Fibroblast of skin of right biceps (primary cell): ENCODE results near the gene U2AF1L4.
A peak's percentile ranks its signal among the peaks of the same experiment; 100 is the strongest.
"Not testable (repeated sequence)": the region's sequence is repeated elsewhere in the genome, so short reads cannot be mapped to it uniquely, and the experiment has no call there.

Experiments used
- DNase-seq: peaks from one replicate; pipeline ENCODE4 v3.0.0-alpha.2; 2013

Gene U2AF1L4

GRCh38 chr19:35780058-35780457 lies 34.8 kb upstream of the U2AF1L4 start:
- DNase-seq = no peak

GRCh38 chr19:35779033-35779432 lies 33.8 kb upstream of the U2AF1L4 start:
- DNase-seq = no peak

GRCh38 chr19:35777961-35778360 lies 32.7 kb upstream of the U2AF1L4 start:
- no peak for DNase-seq

GRCh38 chr19:35777086-35777841 lies 32.0 kb upstream of the U2AF1L4 start:
- DNase-seq = no peak

- no peak for DNase-seq
Measured at GRCh38 chr19:35776102-35776788, 31.0 kb upstream of the U2AF1L4 start.

- peak; percentile 97 for DNase-seq
Measured at GRCh38 chr19:35775298-35776101, 30.3 kb upstream of the U2AF1L4 start, which contains the start of gene ARHGAP33. Gene ARHGAP33 (plus strand): TSS chr19:35775564. CDS start chr19:35775659, 95 bp downstream.

- no peak for DNase-seq
Measured at GRCh38 chr19:35775046-35775297, 29.8 kb upstream of the U2AF1L4 start.

GRCh38 chr19:35774274-35775045 lies 29.2 kb upstream of the U2AF1L4 start:
- DNase-seq = no peak

GRCh38 chr19:35773020-35773806 lies 28.0 kb upstream of the U2AF1L4 start:
- DNase-seq = peak; percentile 12

GRCh38 chr19:35772362-35772761 lies 27.1 kb upstream of the U2AF1L4 start:
- not testable (repeated sequence) for DNase-seq

- no peak for DNase-seq
Measured at GRCh38 chr19:35768082-35768421, 22.8 kb upstream of the U2AF1L4 start.

GRCh38 chr19:35767288-35768081 lies 22.3 kb upstream of the U2AF1L4 start:
- DNase-seq = no peak

GRCh38 chr19:35766571-35767104 lies 21.4 kb upstream of the U2AF1L4 start:
- no peak for DNase-seq

- DNase-seq = no peak
Measured at GRCh38 chr19:35764432-35765315, 19.5 kb upstream of the U2AF1L4 start.

GRCh38 chr19:35760711-35761349 lies 15.6 kb upstream of the U2AF1L4 start:
- DNase-seq = no peak

GRCh38 chr19:35759697-35760096 lies 14.5 kb upstream of the U2AF1L4 start:
- no peak for DNase-seq

- DNase-seq = peak; percentile 100
Measured at GRCh38 chr19:35757749-35758608, 12.8 kb upstream of the U2AF1L4 start, which contains the start of gene PROSER3. Gene PROSER3 (plus strand): TSS chr19:35758176. CDS start chr19:35758216, 40 bp downstream.

GRCh38 chr19:35757231-35757748 lies 12.1 kb upstream of the U2AF1L4 start:
- DNase-seq = peak; percentile 96
